ENCODE results near the gene EFR3B. TPM values are rescaled to one million over a fixed set of nuclear protein-coding genes. Genes with fewer than 3 reads are reported as not detected.

EFR3B gene
- total RNA-seq, 4 donors from 2014 or later, result under 0.01 to 1.4 (median 0.32) TPM

GRCh38 chr2:25072606-25073005 is 30.7 kb downstream of the EFR3B start:
- intact Hi-C loops (cut with DNase I), result no loop called here
- 58 to 73% methylated on average over 1 of the region's 1 CpG for WGBS, 2 donors
- DNase-seq, result no peak
- no peak overlapping the region for H3K27ac ChIP-seq
- H3K4me1 ChIP-seq, result no peaks in the 10 kb centered on the region
- H3K27me3 ChIP-seq, result no peaks in the 10 kb centered on the region
- TF ChIP-seq CTCF (IDR thresholded peaks at IDR 0.05) (no peak), POLR2A (IDR thresholded peaks at IDR 0.05) (no peak)
- no peak overlapping the region for H3K4me3 ChIP-seq
- H3K36me3 ChIP-seq, result no peaks in the 10 kb centered on the region
- no peaks in the 10 kb centered on the region for H3K9me3 ChIP-seq

GRCh38 chr2:25073025-25073424 is 31.1 kb downstream of the EFR3B start:
- TF ChIP-seq CTCF (IDR thresholded peaks at IDR 0.05) (no peak), POLR2A (IDR thresholded peaks at IDR 0.05) (no peak)
- H3K4me3 ChIP-seq, result no peak overlapping the region
- no peaks in the 10 kb centered on the region for H3K36me3 ChIP-seq
- H3K27ac ChIP-seq, result no peak overlapping the region
- WGBS, 2 donors, result 55% methylated on average over 4 to 5 of the region's 5 CpGs
- no peaks in the 10 kb centered on the region for H3K27me3 ChIP-seq
- intact Hi-C loops (cut with DNase I), result no loop called here
- H3K4me1 ChIP-seq, result peaks cover 0 to 4% (median 2%) of the 10 kb centered on the region in 3 donors
- DNase-seq, result no peak
- no peaks in the 10 kb centered on the region for H3K9me3 ChIP-seq

GRCh38 chr2:25073914-25074313 is 32.0 kb downstream of the EFR3B start:
- no peaks in the 10 kb centered on the region for H3K9me3 ChIP-seq
- peaks cover 0 to 12% (median 11%) of the 10 kb centered on the region in 3 donors for H3K4me1 ChIP-seq
- WGBS, 2 donors, result 92 to 100% methylated on average over 1 to 4 of the region's 4 CpGs

GRCh38 chr2:25074826-25075225 is 33.0 kb downstream of the EFR3B start:
- Histone ChIP-seq H3K9me3 (no peaks in the 10 kb centered on the region), H3K4me3 (no peak overlapping the region), H3K4me1 (peaks cover 0 to 14% (median 11%) of the 10 kb centered on the region in 3 donors), H3K27ac (no peak overlapping the region), H3K27me3 (no peaks in the 10 kb centered on the region), H3K36me3 (no peaks in the 10 kb centered on the region)
- 87 to 98% methylated on average over 3 of the region's 3 CpGs for WGBS, 2 donors
- DNase-seq, result no peak
- intact Hi-C loops (cut with DNase I), result no loop called here
- TF ChIP-seq CTCF (IDR thresholded peaks at IDR 0.05) (no peak), POLR2A (IDR thresholded peaks at IDR 0.05) (no peak)

More at GRCh38 chr2:25073914-25074313, 32.0 kb downstream of the EFR3B start:
- intact Hi-C loops (cut with DNase I), result no loop called here
- no peak for DNase-seq
- no peak overlapping the region for H3K27ac ChIP-seq
- no peak overlapping the region for H3K4me3 ChIP-seq
- no peaks in the 10 kb centered on the region for H3K27me3 ChIP-seq
- H3K36me3 ChIP-seq, result no peaks in the 10 kb centered on the region
- no peak for TF ChIP-seq POLR2A (IDR thresholded peaks at IDR 0.05)
- TF ChIP-seq CTCF (IDR thresholded peaks at IDR 0.05), result no peak

- DNase-seq, result no peak
- H3K36me3 ChIP-seq, result no peaks in the 10 kb centered on the region
- peaks cover 0 to 14% (median 11%) of the 10 kb centered on the region in 3 donors for H3K4me1 ChIP-seq
- TF ChIP-seq POLR2A (IDR thresholded peaks at IDR 0.05) (no peak), CTCF (IDR thresholded peaks at IDR 0.05) (no peak)
- H3K27ac ChIP-seq, result no peak overlapping the region
- H3K4me3 ChIP-seq, result no peak overlapping the region
- H3K27me3 ChIP-seq, result no peaks in the 10 kb centered on the region
- WGBS, 2 donors, result 61 to 64% methylated on average over 5 of the region's 5 CpGs
- intact Hi-C loops (cut with DNase I), result no loop called here
- H3K9me3 ChIP-seq, result no peaks in the 10 kb centered on the region
Measured at GRCh38 chr2:25076749-25077148, 34.9 kb downstream of the EFR3B start.

Measured in esophagus squamous epithelium (tissue), 5 donors.